Upper lobe of right lung (tissue), 1 donor: ENCODE data around the gene CYBA. TPM values are rescaled to one million over a fixed set of nuclear protein-coding genes. Genes with fewer than 3 reads are reported as not detected.

Experiments
- ATAC-seq: fragments of 200-7000 bp; cut with Tn5 transposase; one replicate; pipeline ENCODE4 v1.9.1; 2020; ENCODE audit warnings: mild to moderate bottlenecking, moderate library complexity
- DNase-seq: peaks from one replicate; pipeline ENCODE4 v3.0.0-alpha.2; 2020
- H3K27ac ChIP-seq: fragments of 200-600 bp; one replicate; pipeline ENCODE4 v1.8.0; 2022
- H3K27me3 ChIP-seq: fragments of 200-600 bp; one replicate; pipeline ENCODE4 v1.8.0; 2022; ENCODE audit warnings: mild to moderate bottlenecking
- H3K36me3 ChIP-seq: fragments of 200-600 bp; one replicate; pipeline ENCODE4 v1.8.0; 2022
- H3K4me1 ChIP-seq: fragments of 200-600 bp; one replicate; pipeline ENCODE4 v1.8.0; 2022
- H3K4me3 ChIP-seq: fragments of 200-600 bp; one replicate; pipeline ENCODE4 v1.8.0; 2022; ENCODE audit warnings: mild to moderate bottlenecking
- H3K9me3 ChIP-seq: fragments of 200-600 bp; one replicate; pipeline ENCODE4 v1.8.0; 2022
- CTCF ChIP-seq: fragments of 200-600 bp; IDR thresholded peaks from one replicate; pipeline ENCODE4 v1.8.0; 2022; ENCODE audit warnings: antibody characterized with exemption
- intact Hi-C: fragments of 100-400 bp; cut with DNase I; formaldehyde crosslinking; loops from one replicate; pipeline ENCODE4 v1.11.0; 2022
- total RNA-seq: library from RNA; stranded (reverse); fragmentation: NEBNext Ultra II Directional; extraction: Animal tissue kit (Norgen Biotek cat#: 25700); gene quantifications from one replicate; pipeline ENCODE4 v1.2.1, GENCODE V29; 2021
- donor health status: DM: no; HTN: yes; CAD: no; lungs with severe emphysema.

CYBA gene
- total RNA-seq, 1 donor from 2014 or later, result 257 TPM

DNA sequence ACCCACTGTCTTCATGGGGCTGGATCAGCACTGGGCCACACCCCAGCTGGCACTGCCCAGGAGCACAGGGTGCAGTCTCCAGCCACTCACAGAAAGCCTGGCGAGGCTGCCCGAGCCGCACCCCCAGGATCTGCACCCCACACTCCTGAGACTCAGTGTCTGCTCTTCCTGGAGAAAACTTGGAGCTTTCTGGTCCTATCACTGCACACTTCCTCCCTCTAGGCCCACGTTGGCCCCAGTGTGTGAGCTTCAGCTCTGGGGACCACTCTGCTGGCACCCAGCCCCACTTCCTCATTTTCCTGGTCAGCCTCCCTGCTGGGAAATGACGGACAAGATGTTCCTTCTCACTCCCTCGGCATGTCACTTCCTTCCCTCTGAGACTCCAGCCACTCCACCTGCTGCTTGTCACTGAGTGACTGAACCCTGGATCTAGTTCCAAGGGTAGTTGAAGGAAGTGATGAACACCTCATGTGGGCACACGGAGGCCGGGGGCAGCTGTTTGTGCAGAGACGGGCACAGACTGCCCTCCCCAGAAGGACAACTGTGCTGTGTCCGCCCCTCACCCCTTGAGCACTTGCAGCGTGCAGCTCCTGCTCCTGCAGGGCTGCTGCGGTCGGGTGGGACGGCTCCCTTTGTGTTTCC is 51.6 kb downstream of the CYBA start:
- H3K9me3 ChIP-seq, result no peaks in the 10 kb centered on the region
- DNase-seq (peak; percentile 85), ATAC-seq (peak; percentile 89)
- no peaks in the 10 kb centered on the region for H3K27me3 ChIP-seq
- intact Hi-C loops, result no loop called here
- no peak overlapping the region for H3K4me3 ChIP-seq
- H3K27ac ChIP-seq, result peak overlapping the region; percentile 73
- H3K36me3 ChIP-seq, result peaks cover 38% of the 10 kb centered on the region
- TF ChIP-seq CTCF, result no peak
- H3K4me1 ChIP-seq, result peaks cover 21% of the 10 kb centered on the region

DNA sequence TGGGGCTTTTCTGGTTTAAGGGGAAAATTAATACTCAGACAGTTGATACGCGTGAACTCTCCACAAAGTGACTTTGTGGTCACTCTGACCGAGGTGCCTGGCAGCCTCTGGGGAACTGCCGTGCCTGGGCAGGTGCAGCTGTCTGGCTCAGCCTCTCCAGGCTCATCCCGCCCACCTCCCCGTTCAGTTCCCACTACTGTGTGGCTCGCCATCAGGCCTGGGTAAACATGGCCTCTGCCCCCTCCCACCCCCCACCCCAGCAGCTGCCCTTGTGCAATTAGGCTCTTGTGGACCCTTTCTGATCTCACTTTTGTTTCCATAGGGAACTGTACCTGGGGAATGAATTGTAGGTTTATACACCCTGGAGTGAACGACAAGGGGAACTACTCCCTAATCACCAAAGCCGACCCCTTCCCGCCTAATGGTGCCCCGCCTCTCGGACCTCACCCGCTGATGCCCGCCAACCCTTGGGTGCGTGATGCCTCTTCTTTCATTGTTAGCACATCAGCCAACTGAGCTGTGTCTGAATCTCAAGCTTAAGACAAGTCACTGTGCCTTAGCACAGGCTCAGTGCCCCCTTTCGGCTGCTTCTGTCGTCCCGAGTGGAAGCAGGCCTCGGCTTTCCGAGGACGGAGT is 52.9 kb downstream of the CYBA start:
- intact Hi-C loops, result no loop called here
- Histone ChIP-seq H3K27ac (peak overlapping the region; percentile 73), H3K36me3 (peaks cover 38% of the 10 kb centered on the region)

DNA sequence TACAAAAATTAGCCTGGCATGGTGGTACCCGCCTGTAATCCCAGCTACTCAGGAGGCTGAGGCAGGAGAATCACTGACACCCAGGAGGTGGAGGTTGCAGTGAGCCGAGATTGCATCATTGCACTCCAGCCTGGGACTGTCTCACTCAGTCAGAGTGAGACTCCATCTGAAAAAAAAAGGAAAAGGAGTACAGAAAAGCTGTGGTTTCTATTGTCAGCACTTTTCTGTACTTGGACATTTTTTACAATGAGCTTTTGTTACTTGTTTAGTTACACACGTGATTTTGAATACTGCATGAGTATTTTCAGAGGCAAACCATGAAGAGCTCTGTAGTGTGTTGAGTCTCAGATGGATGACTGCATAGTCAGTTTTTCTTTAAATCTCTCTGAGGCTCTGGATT is 54.4 kb downstream of the CYBA start:
- Histone ChIP-seq H3K36me3 (peaks cover 33% of the 10 kb centered on the region), H3K27me3 (no peaks in the 10 kb centered on the region), H3K27ac (no peak overlapping the region), H3K9me3 (no peaks in the 10 kb centered on the region), H3K4me3 (no peak overlapping the region), H3K4me1 (peaks cover 21% of the 10 kb centered on the region)
- intact Hi-C loops, result no loop called here
- DNase-seq (no peak), ATAC-seq (no peak)
- no peak for TF ChIP-seq CTCF

More for the DNA sequence above, 52.9 kb downstream of the CYBA start:
- ATAC-seq, result no peak
- Histone ChIP-seq H3K27me3 (no peaks in the 10 kb centered on the region), H3K9me3 (no peaks in the 10 kb centered on the region), H3K4me3 (no peak overlapping the region), H3K4me1 (peaks cover 21% of the 10 kb centered on the region)
- no peak for DNase-seq
- no peak for TF ChIP-seq CTCF

- no peak for ATAC-seq
- TF ChIP-seq CTCF, result no peak
- H3K27me3 ChIP-seq, result no peaks in the 10 kb centered on the region
- peaks cover 18% of the 10 kb centered on the region for H3K4me1 ChIP-seq
- no peaks in the 10 kb centered on the region for H3K9me3 ChIP-seq
- H3K27ac ChIP-seq, result no peak overlapping the region
- peaks cover 30% of the 10 kb centered on the region for H3K36me3 ChIP-seq
- H3K4me3 ChIP-seq, result no peak overlapping the region
- intact Hi-C loops, result no loop called here
- DNase-seq, result no peak
These were observed 54.9 kb downstream of the CYBA start for GRCh38 chr16:88595921-88596320.

DNA sequence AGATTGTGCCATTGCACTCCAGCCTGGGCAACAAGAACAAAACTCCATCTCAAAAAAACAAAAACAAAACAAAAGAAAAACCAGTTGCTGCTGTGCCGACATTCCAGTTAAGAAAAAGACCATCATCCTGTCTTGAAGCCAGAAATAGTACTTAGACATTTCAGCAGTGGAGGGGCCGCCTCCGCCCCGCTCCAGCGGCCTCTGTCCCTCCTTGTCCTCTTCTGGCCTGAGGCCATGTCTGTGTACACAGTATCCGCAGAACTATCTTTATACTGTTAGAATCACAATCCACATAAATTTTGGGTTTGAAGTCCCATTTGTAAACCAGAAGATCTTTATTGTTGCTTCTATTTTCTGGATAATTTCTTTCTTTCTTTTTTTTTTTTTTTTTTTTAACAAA is 55.8 kb downstream of the CYBA start:
- intact Hi-C loops, result no loop called here
- no peak overlapping the region for H3K27ac ChIP-seq
- no peak for TF ChIP-seq CTCF
- DNase-seq, result no peak
- H3K4me3 ChIP-seq, result no peak overlapping the region
- no peaks in the 10 kb centered on the region for H3K27me3 ChIP-seq
- ATAC-seq, result no peak
- H3K4me1 ChIP-seq, result peaks cover 10% of the 10 kb centered on the region
- H3K9me3 ChIP-seq, result no peaks in the 10 kb centered on the region
- peaks cover 25% of the 10 kb centered on the region for H3K36me3 ChIP-seq
